HG03378 (cell line): ENCODE results near the gene COX5A.
"Not testable (repeated sequence)": the region's sequence is repeated elsewhere in the genome, so short reads cannot be mapped to it uniquely, and the experiment has no call there.

Experiments
- ATAC-seq: cut with Tn5 transposase; IDR thresholded peaks from one replicate; pipeline ENCODE4 v1.9.1; 2021; ENCODE audit warnings: mild to moderate bottlenecking, moderate library complexity; ENCODE audit not compliant: unreplicated experiment

COX5A gene

GRCh38 chr15:74955796-74956647 lies 18.1 kb upstream of the COX5A start:
- ATAC-seq: no peak

- ATAC-seq: no peak
These were observed 17.1 kb upstream of the COX5A start for GRCh38 chr15:74955017-74955416.

GRCh38 chr15:74954515-74954914 lies 16.6 kb upstream of the COX5A start:
- no peak for ATAC-seq

- no peak for ATAC-seq
These were observed 13.1 kb upstream of the COX5A start for GRCh38 chr15:74951006-74951405.

GRCh38 chr15:74950078-74950908 lies 12.4 kb upstream of the COX5A start:
- no peak for ATAC-seq

GRCh38 chr15:74937272-74937589 lies 642 bp downstream of the COX5A start:
- ATAC-seq: no peak

GRCh38 chr15:74935193-74935592 lies 2.7 kb downstream of the COX5A start:
- ATAC-seq: not testable (repeated sequence)

GRCh38 chr15:74933573-74933972 lies 4.3 kb downstream of the COX5A start:
- ATAC-seq: no peak

- ATAC-seq: no peak
These were observed 9.1 kb downstream of the COX5A start for GRCh38 chr15:74928771-74929198.

GRCh38 chr15:74924525-74924924 lies 13.3 kb downstream of the COX5A start:
- no peak for ATAC-seq

GRCh38 chr15:74920456-74920855 lies 17.4 kb downstream of the COX5A start:
- no peak for ATAC-seq

GRCh38 chr15:74917676-74918075 lies 20.2 kb downstream of the COX5A start:
- no peak for ATAC-seq

- ATAC-seq: not testable (repeated sequence)
These were observed 24.1 kb downstream of the COX5A start for GRCh38 chr15:74913799-74914198.

- no peak for ATAC-seq
These were observed 24.8 kb downstream of the COX5A start for GRCh38 chr15:74913041-74913440.

GRCh38 chr15:74908635-74909034 lies 29.2 kb downstream of the COX5A start:
- no peak for ATAC-seq

- no peak for ATAC-seq
These were observed 30.6 kb downstream of the COX5A start for GRCh38 chr15:74907163-74907870.

GRCh38 chr15:74906450-74907162 lies 31.3 kb downstream of the COX5A start, which contains the start of gene FAM219B:
FAM219B (minus strand) TSS chr15:74906851; CDS start chr15:74906800, 51 bp downstream.
- ATAC-seq: no peak

- no peak for ATAC-seq
These were observed 31.8 kb downstream of the COX5A start for GRCh38 chr15:74906067-74906449.

- ATAC-seq: no peak
These were observed 33.6 kb downstream of the COX5A start for GRCh38 chr15:74904190-74904805.

GRCh38 chr15:74903676-74904075 lies 34.2 kb downstream of the COX5A start:
- ATAC-seq: no peak
